ENCODE results near the gene FAM89A. TPM values are rescaled to one million over a fixed set of nuclear protein-coding genes. Genes with fewer than 3 reads are reported as not detected.

FAM89A gene
- total RNA-seq, 2 experiments from 2014 or later, result 5.6 to 9.7 TPM

GRCh38 chr1:230971771-230972170 is 68.3 kb downstream of the FAM89A start:
- H3K4me1 ChIP-seq (ENCODE audit: insufficient read depth, low read length, poor library complexity, severe bottlenecking), result peaks cover 14% of the 10 kb centered on the region
- CTCF ChIA-PET (ENCODE audit: unreplicated experiment), result no interaction called here

GRCh38 chr1:230970432-230970831 is 69.6 kb downstream of the FAM89A start:
- DNase-seq (ENCODE audit: low spot score), result no peak
- Histone ChIP-seq H3K9me3 (ENCODE audit: low read length) (no peaks in the 10 kb centered on the region), H3K36me3 (ENCODE audit: insufficient read depth, low read length) (peaks cover 10% of the 10 kb centered on the region; the same call in 1 of the 2 replicates), H3K4me1 (ENCODE audit: insufficient read depth, low read length, poor library complexity, severe bottlenecking) (peaks cover 10% of the 10 kb centered on the region), H3K27ac (ENCODE audit: low read depth, low read length, poor library complexity, severe bottlenecking) (no peak overlapping the region), H4K20me1 (ENCODE audit: insufficient read depth, low read length) (no peaks in the 10 kb centered on the region), H3K79me2 (ENCODE audit: insufficient read depth, low read depth, low read length) (no peaks in the 10 kb centered on the region), H3K4me2 (ENCODE audit: low read length) (no peak overlapping the region), H2AFZ (ENCODE audit: low read length) (no peak overlapping the region), H3K4me3 (ENCODE audit: low read depth, low read length, poor library complexity, severe bottlenecking) (no peak overlapping the region), H3K9me2 (ENCODE audit: insufficient read depth, low read length) (no peaks in the 10 kb centered on the region)
- BruUV-seq (replicated peaks), result no TSS peak
- TF ChIP-seq, protein P1, sequence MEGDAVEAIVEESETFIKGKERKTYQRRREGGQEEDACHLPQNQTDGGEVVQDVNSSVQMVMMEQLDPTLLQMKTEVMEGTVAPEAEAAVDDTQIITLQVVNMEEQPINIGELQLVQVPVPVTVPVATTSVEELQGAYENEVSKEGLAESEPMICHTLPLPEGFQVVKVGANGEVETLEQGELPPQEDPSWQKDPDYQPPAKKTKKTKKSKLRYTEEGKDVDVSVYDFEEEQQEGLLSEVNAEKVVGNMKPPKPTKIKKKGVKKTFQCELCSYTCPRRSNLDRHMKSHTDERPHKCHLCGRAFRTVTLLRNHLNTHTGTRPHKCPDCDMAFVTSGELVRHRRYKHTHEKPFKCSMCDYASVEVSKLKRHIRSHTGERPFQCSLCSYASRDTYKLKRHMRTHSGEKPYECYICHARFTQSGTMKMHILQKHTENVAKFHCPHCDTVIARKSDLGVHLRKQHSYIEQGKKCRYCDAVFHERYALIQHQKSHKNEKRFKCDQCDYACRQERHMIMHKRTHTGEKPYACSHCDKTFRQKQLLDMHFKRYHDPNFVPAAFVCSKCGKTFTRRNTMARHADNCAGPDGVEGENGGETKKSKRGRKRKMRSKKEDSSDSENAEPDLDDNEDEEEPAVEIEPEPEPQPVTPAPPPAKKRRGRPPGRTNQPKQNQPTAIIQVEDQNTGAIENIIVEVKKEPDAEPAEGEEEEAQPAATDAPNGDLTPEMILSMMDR (conservative IDR thresholded peaks at IDR 0.05; ENCODE audit: low read length), result no peak
- no peak for TF ChIP-seq EZH2phosphoT487 (IDR thresholded peaks at IDR 0.05; ENCODE audit: borderline replicate concordance, low read depth, low read length)
- CTCF ChIA-PET (ENCODE audit: unreplicated experiment), result interaction anchor here (0.6 to 1.0 kb wide), 2 partner anchors 8 to 70 kb away, joined by 3 to 5 read pairs; partner anchors contain the start of genes ARV1, FAM89A and TTC13
- intact Hi-C loops (cut with micrococcal nuclease; ENCODE audit: unreplicated experiment), result no loop called here
- POLR2A ChIA-PET, result interaction anchor here (0.6 to 2.6 kb wide), 9 partner anchors 9 to 1734 kb away, joined by 3 to 26 read pairs (median 5); partner anchors contain the start of genes ARV1 and GALNT2

More at GRCh38 chr1:230971771-230972170, 68.3 kb downstream of the FAM89A start:
- no peaks in the 10 kb centered on the region for H3K9me3 ChIP-seq (ENCODE audit: low read length)
- no TSS peak for BruUV-seq (replicated peaks)
- intact Hi-C loops (cut with micrococcal nuclease; ENCODE audit: unreplicated experiment), result no loop called here
- no peak overlapping the region for H3K27ac ChIP-seq (ENCODE audit: low read depth, low read length, poor library complexity, severe bottlenecking)
- H3K36me3 ChIP-seq (ENCODE audit: insufficient read depth, low read length), result peaks cover 19% of the 10 kb centered on the region
- TF ChIP-seq EZH2phosphoT487 (IDR thresholded peaks at IDR 0.05; ENCODE audit: borderline replicate concordance, low read depth, low read length), result no peak
- TF ChIP-seq, protein P1 (conservative IDR thresholded peaks at IDR 0.05; ENCODE audit: low read length), result no peak
- no peak overlapping the region for H2AFZ ChIP-seq (ENCODE audit: low read length)
- H3K4me3 ChIP-seq (ENCODE audit: low read depth, low read length, poor library complexity, severe bottlenecking), result no peak overlapping the region
- no peaks in the 10 kb centered on the region for H3K9me2 ChIP-seq (ENCODE audit: insufficient read depth, low read length)
- no peak for DNase-seq (ENCODE audit: low spot score)
- POLR2A ChIA-PET, result interaction anchor here (3.6 kb wide), 1 partner anchor 13 kb away, joined by 22 read pairs; no protein-coding TSS in a partner anchor
- H4K20me1 ChIP-seq (ENCODE audit: insufficient read depth, low read length), result peaks cover 3% of the 10 kb centered on the region; the same call in 1 of the 2 replicates
- H3K4me2 ChIP-seq (ENCODE audit: low read length), result no peak overlapping the region
- H3K79me2 ChIP-seq (ENCODE audit: insufficient read depth, low read depth, low read length), result peaks cover 8% of the 10 kb centered on the region; the same call in 1 of the 2 replicates

Other genes starting within 250 kb of the FAM89A start
- gene C1orf198, start 171.7 kb downstream of the FAM89A start, total RNA-seq (2014; rRNA removed; shearing (Covaris generic)), result 4.9 and 5.7 TPM in 2 replicates
- gene C1orf198, start 171.7 kb downstream of the FAM89A start, total RNA-seq (2022), result 6.5 and 7.9 TPM in 2 replicates
- 15.4 and 24.3 TPM in 2 replicates for gene TTC13, start 61.4 kb downstream of the FAM89A start, total RNA-seq (2014; rRNA removed; shearing (Covaris generic))
- gene TTC13, start 61.4 kb downstream of the FAM89A start, total RNA-seq (2022), result 27.0 and 27.2 TPM in 2 replicates
- gene ARV1, start 61.2 kb downstream of the FAM89A start, total RNA-seq (2014; rRNA removed; shearing (Covaris generic)), result 11.7 and 15.1 TPM in 2 replicates
- gene ARV1, start 61.2 kb downstream of the FAM89A start, total RNA-seq (2022), result 21.2 and 21.9 TPM in 2 replicates
- 0.03 TPM in 1 of 2 replicates, not detected in the other for gene TRIM67, start 121.8 kb upstream of the FAM89A start, total RNA-seq (2014; rRNA removed; shearing (Covaris generic))
- gene TRIM67, start 121.8 kb upstream of the FAM89A start, total RNA-seq (2022), result 0.04 and 0.06 TPM in 2 replicates
- 37.9 and 51.7 TPM in 2 replicates for gene GNPAT, start 201.0 kb upstream of the FAM89A start, total RNA-seq (2014; rRNA removed; shearing (Covaris generic))
- gene GNPAT, start 201.0 kb upstream of the FAM89A start, total RNA-seq (2022), result 54.9 and 58.5 TPM in 2 replicates